GM18867 (cell line): ENCODE measurements around the gene ENKUR.

ENCODE experiments used
- ATAC-seq: cut with Tn5 transposase; IDR thresholded peaks from one replicate; pipeline ENCODE4 v1.9.1; 2021; ENCODE audit warnings: mild to moderate bottlenecking, moderate library complexity; ENCODE audit not compliant: unreplicated experiment

The ENKUR gene

DNA sequence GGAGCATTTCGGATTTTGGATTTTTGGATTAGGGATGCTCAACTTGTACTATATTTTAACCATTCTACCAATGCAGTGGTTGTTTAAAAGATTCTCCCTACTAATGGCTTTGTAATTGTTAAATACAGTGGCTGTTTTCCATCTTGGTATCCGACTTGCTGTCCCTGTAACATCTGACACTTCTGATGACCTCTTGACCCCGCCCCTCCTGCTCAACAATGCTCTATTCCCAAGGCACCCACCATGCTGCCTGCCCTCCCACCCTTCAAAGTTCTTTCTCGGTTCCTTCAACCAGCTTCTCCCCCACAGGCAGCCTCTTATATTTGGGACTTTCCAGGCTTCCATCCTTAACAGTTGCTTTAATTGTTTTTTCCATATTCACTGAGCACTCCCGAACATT, 65.5 kb downstream of the ENKUR start:
- no peak for ATAC-seq

DNA sequence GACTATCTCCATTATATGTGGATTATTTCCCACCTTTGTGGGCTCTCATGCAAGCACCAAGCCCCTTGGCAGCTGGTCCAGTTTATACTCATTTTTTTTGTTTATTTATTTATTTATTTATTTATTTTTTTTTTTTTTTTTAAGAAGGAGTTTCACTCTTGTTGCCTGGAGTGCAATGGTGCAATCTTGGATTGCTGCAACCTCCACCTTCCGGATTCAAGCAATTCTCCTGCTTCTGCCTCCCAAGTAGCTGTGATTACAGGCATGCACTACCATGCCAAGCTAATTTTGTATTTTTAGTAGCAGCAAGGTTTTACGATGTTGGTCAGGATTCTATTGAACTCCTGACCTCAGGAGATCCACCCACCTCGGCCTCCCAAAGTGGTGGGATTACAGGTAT, 66.3 kb downstream of the ENKUR start:
- no peak for ATAC-seq

GRCh38 chr10:24947304-24948097, 68.5 kb downstream of the ENKUR start:
- peak; percentile 70 for ATAC-seq

- no peak for ATAC-seq
These were observed 71.3 kb downstream of the ENKUR start for GRCh38 chr10:24944512-24945255.

- no peak for ATAC-seq
These were observed 77.4 kb downstream of the ENKUR start for GRCh38 chr10:24938525-24938924.

DNA sequence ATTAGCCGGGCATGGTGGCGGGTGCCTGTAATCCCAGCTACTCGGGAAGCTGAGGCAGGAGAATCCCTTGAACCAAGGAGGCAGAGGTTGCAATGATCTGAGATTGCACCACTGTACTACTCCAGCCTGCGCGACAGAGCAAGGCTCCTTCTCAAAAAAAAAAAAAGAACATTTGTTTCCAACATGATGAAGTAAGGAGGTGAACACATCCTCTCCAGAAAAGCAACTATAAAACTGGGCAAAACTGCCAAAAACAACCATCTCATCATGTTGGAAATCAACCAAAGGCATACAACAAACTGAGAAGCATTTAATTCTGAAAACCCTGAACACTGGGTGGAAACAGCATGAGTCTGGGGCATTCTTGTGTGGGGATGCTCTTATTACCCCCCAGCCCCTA, 77.9 kb downstream of the ENKUR start:
- no peak for ATAC-seq

- no peak for ATAC-seq
These were observed 80.3 kb downstream of the ENKUR start for GRCh38 chr10:24935504-24936292.
